GM13977 (cell line): ENCODE results near the gene RIOK3.
A peak's percentile ranks its signal among the peaks of the same experiment; 100 is the strongest.
"Not testable (repeated sequence)": the region's sequence is repeated elsewhere in the genome, so short reads cannot be mapped to it uniquely, and the experiment has no call there.

ENCODE experiments used
- DNase-seq: peaks from one replicate; pipeline ENCODE4 v3.0.0; 2012; ENCODE audit warnings: low spot score
- CTCF ChIP-seq: IDR thresholded peaks from 2 replicates; pipeline ENCODE4 v1.5.1; 2012; ENCODE audit warnings: mild to moderate bottlenecking, control low read depth; ENCODE audit not compliant: insufficient read depth; ENCODE audit errors: extremely low read depth, missing control alignments
- in situ Hi-C: fragments of 300-500 bp; cut with MboI; formaldehyde crosslinking; loops from one replicate; pipeline ENCODE4 v1.12.0; 2022; ENCODE audit warnings: low sequenced_read_pairs, low pct_unique_long_range_greater_than_20kb, mixed read lengths, inconsistent platforms; ENCODE audit not compliant: unreplicated experiment

The RIOK3 gene

GRCh38 chr18:23416298-23416697 lies 36.8 kb upstream of the RIOK3 start:
- TF ChIP-seq CTCF = no peak
- in situ Hi-C loops = loop anchor here (25.0 kb wide), 1 partner anchor 604 kb away; no protein-coding TSS in a partner anchor
- no peak for DNase-seq

- no peak for DNase-seq
- in situ Hi-C loops = loop anchor here (25.0 kb wide), 1 partner anchor 609 kb away; no protein-coding TSS in a partner anchor
- TF ChIP-seq CTCF = no peak
Observed at GRCh38 chr18:23421277-23421676, 31.8 kb upstream of the RIOK3 start.

GRCh38 chr18:23422751-23423418 lies 30.2 kb upstream of the RIOK3 start:
- peak; percentile 53 for DNase-seq
- in situ Hi-C loops = loop anchor here (25.0 kb wide), 1 partner anchor 611 kb away; no protein-coding TSS in a partner anchor
- TF ChIP-seq CTCF = peak; percentile 12

GRCh38 chr18:23424616-23425015 lies 28.5 kb upstream of the RIOK3 start:
- in situ Hi-C loops = loop anchor here (25.0 kb wide), 1 partner anchor 612 kb away; no protein-coding TSS in a partner anchor
- no peak for TF ChIP-seq CTCF
- no peak for DNase-seq

GRCh38 chr18:23428821-23429220 lies 24.3 kb upstream of the RIOK3 start:
- in situ Hi-C loops = no loop called here
- no peak for TF ChIP-seq CTCF
- no peak for DNase-seq

GRCh38 chr18:23429538-23429937 lies 23.5 kb upstream of the RIOK3 start:
- in situ Hi-C loops, DNase-seq: not testable (repeated sequence)

- in situ Hi-C loops = no loop called here
- no peak for DNase-seq
- no peak for TF ChIP-seq CTCF
Observed at GRCh38 chr18:23433360-23433759, 19.7 kb upstream of the RIOK3 start.
